ENCODE results near the gene SAT2.
A peak's percentile ranks its signal among the peaks of the same experiment; 100 is the strongest.

Gene SAT2

DNA sequence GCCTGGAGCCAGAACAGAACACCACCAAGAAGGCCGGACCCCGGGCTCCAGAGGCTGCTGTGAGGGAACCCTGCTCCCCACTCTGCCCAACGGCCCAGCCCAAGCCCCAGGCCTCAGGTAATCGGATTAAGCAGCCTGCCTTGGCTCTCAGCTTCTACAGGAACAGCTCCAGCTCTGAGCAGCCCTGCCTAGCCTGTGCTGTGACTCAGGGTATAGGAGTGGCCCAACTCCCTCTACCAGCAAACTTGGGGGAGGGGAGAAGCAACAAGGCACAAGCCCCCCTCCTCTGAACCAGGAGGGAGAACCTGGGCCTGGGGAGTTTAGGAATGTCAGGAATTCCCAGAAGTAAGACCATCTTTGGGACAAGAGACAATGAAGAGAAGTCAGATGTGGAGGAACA lies 36.9 kb downstream of the SAT2 start:
- no peak for DNase-seq (ENCODE audit: low read depth)

DNA sequence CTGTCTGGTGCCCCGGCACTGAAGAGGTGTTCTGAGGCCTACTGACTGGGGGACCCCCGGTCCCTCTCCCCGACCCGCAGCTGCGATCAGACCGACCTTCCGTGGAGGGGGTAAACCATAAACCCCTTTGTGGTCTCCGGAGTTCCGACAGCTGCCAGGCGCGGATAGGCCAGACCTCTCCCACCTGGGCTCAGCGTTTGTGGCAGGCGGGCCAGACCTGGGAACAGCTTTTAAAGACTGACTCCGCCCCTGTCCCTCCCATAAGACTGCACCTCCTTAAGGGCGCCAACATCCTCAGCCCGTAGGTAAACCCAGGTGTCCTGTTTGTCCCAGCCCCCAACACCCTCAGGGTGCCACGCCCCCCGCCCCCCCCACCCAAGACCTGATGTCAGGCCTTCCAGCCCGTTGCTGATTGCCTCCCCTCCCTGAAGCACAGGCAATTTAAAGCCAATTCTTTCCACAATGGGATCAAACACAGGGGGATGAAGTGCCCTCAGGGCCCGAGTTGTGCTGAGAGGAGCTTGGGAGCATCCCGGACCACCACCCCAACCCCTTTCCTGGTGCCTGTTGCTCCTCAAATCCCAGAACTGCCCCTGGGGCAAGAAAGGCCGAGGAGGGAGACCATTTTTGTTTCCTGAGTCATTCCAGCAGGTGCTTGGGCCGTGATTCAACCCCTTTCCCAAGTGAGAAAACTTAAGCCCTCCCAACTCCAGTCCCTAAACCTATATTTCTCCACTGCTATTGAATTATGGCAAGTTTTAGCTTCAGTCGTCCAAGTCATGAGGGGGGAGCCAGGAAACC lies 37.5 kb downstream of the SAT2 start, which contains the start of gene SOX15:
TSS of gene SOX15 (minus strand) at position 204 of the 801 bp plus-strand sequence. CDS start 418 bp downstream, outside the sequence.
- no peak for DNase-seq (ENCODE audit: low read depth)

DNA sequence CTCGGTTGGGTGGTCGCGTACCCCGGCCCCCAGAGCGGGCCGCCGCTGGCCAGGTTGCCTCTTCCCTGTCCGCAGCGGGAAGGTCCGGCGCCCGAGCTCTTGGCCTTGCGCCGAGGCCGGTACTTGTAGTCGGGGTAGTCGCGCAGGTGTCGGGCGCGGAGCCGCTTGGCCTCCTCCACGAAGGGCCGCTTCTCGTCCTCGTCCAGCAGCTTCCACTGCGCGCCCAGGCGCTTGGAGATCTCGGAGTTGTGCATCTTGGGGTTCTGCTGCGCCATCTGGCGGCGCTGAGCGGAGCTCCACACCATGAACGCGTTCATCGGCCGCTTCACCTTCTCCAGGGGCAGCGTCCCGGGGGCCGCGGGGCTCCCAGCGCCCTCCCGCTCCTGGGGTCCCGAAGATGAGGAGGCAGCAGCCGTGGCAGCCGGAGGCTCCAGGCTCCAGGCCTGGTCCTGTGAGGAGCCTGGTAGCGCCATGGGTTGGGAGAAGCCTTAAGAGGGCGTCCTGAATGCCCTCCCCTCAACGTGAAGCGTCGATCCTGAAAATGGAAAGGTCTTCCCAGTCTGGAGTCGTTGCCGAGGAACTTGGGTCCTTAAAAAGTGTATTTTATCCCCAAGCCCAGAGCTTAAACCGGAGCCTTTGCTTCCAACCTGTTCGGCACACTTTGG lies 38.3 kb downstream of the SAT2 start:
- DNase-seq (ENCODE audit: low read depth), result peak; percentile 49

DNA sequence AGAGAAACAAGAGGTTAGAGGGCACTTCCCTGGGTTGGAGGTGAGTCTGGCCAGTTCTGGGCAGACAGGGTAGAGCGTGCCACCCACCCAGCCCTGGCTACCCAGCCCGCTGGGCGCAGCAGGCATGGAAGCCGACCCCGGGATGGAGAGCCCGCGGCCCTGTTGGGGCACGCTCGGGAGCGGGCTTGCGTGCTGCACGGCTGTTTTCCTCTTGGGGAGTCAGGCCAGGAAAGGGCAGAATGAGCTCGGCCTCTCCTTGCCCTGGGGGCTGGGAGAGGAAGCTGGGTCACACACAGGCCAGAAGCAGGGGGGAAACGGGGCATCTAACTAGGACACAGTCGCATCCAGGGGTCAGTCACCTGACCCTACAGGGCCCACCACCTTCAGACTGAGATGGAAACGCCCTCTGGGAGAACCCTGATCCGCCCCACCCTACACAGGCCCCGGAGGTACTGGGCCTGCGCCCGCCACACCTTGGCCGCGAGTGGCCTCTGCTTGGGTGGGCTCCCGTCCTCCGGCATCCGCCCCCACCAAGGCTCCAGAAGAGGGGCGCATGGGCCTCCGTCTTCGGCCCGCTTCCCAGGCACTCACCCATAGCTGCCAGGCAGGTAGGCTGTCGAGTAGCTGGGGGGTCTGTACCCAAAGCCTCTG lies 38.9 kb downstream of the SAT2 start:
- no peak for DNase-seq (ENCODE audit: low read depth)

DNA sequence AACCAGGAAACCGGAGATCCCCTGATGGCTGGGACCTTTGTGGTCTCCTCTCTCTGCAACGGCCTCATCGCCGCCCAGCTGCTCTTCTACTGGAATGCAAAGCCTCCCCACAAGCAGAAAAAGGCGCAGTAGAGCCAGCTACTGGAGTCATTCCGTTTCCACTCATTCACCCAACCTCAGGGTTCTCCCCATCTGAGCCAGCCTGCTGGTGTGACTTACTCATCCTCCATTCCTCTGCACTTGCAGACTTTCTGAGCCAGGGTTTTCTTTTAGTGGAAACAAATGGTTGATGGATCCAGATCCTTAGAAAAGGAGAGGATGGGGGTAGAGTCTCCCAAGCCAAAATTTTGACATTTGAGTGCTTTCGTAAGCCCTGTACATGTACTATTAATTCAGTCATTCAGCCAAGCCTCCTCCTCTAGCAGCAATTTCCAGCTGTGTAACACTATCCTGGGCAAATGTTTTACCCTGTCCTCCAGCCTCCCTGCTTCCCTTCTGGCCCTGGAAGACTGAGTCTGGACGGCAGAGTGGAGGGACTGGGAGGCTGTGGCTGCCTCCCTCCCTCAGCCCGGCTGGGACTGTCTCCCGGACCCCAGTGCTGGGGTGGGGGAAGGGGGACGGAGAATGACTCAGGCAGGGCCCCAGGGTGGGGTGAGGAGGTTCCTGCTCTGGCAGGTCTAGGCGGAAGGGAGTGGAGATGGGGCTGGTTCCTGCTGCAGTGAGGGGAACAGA lies 40.0 kb downstream of the SAT2 start:
- no peak for DNase-seq (ENCODE audit: low read depth)

DNA sequence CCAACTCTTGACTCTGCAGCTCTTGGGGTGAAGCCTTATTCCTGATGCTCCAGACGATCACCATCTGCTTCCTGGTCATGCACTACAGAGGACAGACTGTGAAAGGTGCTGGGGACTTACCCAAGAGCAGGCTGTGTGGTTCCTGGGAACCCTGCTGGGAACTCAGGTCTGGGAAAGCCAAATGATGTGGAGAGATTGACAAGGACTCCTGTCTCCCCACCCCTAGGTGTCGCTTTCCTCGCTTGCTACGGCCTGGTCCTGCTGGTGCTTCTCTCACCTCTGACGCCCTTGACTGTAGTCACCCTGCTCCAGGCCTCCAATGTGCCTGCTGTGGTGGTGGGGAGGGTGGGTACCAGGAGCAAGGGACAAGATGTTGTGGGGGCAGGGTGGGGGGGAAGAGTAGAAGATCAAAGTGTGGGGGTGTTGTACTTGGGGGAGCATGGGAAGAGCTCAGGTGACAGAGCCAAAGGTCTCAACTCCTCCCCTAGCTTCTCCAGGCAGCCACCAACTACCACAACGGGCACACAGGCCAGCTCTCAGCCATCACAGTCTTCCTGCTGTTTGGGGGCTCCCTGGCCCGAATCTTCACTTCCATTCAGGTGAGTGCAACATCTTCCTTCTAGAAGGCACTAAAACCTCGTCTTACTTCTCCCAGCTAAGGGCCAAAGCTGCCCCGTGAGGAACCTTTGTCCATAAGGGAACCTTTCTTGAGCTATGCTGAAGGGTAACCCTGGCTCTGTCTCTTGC lies 40.8 kb downstream of the SAT2 start:
- DNase-seq (ENCODE audit: low read depth), result no peak

DNA sequence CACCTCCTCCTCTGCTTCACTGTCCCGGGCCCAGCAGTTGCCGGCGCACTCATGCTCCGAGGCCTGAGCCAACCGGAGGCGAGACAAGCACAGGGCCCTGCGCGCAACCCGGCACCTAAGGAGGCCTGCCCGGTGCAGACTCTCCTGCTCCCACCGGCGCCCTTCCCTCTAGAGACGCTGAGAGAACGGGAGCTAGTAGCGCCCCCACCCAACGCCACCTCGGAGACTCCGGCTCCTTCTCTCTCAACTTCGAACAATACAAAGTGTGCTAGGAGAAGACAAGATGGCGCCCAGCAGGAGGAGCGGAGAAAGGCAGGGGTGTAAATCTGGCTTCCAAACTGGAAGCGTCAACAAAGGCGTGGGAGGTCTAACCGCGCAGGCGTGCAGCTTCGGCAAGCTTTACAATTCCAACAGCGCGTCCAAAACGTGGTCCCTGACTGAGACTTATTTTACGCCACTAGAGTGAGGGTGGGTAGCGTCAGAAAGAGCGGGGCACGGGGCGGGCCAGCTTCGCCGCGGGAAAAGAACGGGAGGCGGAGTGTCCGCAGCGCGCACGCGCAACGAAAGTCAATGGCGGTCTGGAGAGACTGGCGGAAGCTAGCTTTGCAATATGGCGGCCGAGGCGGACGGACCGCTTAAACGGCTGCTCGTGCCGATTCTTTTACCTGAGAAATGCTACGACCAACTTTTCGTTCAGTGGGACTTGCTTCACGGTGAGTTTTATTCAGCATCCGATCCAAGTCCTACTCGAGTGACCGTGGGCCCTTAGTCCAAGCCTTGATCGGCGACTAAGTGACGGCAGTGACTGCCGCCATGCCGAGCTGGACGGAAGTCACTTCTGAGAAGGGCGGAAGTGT lies 44.1 kb downstream of the SAT2 start, which contains the start of gene MPDU1:
TSS of gene MPDU1 (plus strand) at position 600 of the 857 bp plus-strand sequence. CDS start at position 611, 11 bp downstream.
- peak; percentile 90 for DNase-seq (ENCODE audit: low read depth)

DNA sequence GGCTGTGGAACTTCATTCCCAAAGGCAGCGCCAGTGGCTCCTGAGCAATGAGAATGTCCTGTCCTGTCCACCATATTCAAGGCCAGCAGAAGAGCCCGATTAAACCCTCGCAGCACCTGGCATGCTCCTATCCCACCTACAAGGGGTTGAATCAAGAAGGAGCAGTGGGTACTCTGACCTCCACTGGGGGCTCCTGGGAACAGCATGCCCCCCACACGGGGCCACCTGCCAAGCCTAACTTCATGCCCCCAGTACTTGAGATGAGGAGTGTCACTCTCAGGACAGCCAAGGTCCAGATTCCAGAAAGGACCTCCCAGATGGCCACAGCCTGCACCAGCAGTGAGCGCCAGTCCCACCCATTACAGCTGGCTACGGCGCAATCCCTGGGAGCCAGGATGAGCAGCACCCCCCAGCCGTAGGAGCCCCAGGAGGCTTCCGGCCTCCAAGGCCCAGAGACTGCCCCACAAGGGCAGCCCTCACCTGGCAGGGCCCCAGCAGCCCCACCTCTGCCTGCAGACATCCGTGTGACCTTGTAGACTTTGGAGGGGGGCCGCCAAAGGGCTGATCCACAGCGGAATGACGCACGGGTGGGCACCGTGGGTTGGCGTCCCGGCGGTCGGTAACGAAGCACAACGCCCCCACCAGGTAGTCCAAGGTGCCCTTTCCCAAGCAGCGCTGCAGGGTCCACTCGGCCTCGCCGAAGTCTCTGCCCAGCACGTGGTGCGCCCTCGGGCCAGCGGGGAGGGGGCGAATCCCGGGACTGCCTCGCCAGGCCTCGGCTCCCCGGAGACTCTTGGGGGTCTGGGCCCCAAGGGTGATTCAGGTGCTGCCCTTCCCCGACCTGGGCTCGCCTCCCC lies 45.0 kb downstream of the SAT2 start:
- no peak for DNase-seq (ENCODE audit: low read depth)

DNA sequence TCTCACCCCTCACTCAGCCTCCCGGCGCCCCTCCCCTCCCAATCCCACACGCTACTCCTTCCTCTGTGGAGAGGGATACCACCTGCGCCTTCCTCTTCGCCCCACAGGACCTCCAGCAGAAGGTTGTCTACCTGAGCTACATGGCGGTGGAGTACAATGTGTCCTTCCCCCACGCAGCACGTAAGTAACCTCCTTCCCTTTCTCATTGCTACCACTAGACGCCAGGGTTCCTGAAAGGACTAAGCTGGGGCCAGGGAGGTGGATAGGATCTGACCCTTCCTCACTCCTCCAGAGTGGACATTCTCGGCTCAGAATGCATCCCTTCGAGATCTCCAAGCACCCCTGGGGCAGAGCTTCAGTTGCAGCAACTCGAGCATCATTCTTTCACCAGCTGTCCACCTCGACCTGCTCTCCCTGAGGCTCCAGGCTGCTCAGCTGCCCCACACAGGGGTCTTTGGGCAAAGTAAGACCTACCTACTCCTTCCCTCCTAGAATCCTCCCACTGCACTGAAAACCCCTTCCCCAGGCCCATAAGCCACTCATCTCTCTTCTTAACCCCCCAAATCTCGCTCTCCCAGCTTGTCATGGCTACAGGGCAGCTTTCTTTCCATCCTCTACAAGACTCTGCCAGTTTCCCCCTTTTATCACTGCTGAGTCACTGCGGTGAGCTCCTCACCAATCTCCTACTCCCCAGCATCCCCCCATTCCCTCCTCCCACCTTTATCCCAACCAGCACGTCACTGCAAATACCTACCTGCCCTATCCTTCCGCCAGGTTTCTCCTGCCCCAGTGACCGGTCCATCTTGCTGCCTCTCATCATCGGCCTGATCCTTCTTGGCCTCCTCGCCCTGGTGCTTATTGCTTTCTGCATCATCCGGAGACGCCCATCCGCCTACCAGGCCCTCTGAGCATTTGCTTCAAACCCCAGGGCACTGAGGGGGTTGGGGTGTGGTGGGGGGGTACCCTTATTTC lies 46.7 kb downstream of the SAT2 start:
- no peak for DNase-seq (ENCODE audit: low read depth)

DNA sequence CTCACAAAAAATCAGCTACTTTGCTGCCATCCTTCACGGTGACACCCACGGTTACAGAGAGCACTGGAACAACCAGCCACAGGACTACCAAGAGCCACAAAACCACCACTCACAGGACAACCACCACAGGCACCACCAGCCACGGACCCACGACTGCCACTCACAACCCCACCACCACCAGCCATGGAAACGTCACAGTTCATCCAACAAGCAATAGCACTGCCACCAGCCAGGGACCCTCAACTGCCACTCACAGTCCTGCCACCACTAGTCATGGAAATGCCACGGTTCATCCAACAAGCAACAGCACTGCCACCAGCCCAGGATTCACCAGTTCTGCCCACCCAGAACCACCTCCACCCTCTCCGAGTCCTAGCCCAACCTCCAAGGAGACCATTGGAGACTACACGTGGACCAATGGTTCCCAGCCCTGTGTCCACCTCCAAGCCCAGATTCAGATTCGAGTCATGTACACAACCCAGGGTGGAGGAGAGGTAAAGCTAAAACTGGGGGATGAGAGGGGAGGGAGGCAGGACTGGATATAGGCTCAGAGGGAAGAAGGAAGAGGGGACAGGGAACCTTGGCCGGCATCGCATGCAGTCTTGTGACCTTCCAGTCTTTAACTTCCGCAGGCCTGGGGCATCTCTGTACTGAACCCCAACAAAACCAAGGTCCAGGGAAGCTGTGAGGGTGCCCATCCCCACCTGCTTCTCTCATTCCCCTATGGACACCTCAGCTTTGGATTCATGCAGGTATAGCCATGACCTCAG lies 47.6 kb downstream of the SAT2 start:
- no peak for DNase-seq (ENCODE audit: low read depth)

DNA sequence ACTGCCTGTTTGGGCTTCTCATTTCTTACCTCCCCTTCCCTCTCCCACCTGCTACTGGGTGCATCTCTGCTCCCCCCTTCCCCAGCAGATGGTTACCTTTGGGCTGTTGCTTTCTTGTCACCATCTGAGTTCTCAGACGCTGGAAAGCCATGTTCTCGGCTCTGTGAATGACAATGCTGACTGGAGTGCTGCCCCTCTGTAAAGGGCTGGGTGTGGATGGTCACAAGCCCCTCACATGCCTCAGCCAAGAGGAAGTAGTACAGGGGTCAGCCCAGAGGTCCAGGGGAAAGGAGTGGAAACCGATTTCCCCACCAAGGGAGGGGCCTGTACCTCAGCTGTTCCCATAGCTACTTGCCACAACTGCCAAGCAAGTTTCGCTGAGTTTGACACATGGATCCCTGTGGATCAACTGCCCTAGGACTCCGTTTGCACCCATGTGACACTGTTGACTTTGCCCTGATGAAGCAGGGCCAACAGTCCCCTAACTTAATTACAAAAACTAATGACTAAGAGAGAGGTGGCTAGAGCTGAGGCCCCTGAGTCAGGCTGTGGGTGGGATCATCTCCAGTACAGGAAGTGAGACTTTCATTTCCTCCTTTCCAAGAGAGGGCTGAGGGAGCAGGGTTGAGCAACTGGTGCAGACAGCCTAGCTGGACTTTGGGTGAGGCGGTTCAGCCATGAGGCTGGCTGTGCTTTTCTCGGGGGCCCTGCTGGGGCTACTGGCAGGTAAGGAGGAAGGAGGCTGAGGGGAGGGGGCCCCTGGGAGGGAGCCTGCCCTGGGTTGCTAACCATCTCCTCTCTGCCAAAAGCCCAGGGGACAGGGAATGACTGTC lies 48.4 kb downstream of the SAT2 start, which contains the start of gene CD68:
TSS of gene CD68 (plus strand) at position 638 of the 833 bp plus-strand sequence. CDS start at position 678, 40 bp downstream.
- peak; percentile 45 for DNase-seq (ENCODE audit: low read depth)

DNA sequence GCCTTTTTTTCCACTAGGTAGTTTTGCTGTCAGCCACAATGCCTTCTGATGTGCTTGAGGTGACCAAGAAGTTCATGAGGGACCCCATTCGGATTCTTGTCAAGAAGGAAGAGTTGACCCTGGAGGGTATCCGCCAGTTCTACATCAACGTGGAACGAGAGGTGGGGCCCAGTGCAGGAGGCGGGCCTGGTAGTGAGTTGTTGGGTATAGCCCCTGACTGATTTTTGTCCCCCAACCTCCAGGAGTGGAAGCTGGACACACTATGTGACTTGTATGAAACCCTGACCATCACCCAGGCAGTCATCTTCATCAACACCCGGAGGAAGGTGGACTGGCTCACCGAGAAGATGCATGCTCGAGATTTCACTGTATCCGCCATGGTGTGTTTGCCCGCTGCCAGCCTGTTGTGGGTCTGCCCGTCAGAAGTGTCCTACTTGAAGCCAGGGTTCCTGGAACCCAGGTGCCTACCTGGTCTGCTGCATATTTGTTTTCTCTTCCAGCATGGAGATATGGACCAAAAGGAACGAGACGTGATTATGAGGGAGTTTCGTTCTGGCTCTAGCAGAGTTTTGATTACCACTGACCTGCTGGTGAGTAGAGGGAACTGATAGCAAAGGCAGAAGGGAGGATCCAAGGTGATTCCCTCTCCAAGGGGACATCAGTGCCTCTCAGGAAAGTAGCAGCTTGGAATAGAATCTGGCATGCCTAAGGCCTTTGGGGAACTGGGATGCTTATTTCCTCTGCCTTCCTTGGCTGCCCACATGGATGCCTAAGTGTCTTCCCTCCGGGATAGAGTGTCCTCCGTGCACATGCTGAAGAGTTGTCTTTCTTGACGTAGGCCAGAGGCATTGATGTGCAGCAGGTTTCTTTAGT lies 50.1 kb downstream of the SAT2 start:
- no peak for DNase-seq (ENCODE audit: low read depth)

DNA sequence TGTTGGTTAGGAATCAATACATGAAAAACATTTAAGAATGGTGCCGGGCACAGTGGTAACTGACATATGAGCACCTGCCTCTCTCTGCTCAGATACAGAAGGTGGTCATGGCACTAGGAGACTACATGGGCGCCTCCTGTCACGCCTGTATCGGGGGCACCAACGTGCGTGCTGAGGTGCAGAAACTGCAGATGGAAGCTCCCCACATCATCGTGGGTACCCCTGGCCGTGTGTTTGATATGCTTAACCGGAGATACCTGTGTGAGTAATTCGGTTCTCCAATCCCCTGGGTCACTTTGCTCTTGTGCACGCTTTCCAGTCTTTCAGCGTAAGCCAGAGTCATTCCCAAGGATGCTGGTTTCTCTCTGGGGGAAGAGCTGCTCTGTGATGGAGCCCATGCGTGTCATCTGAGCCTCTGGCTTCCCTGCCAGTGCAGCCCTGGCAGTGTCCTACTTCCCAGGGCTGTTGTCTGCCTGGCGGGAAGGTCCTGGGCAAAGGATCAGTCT lies 51.1 kb downstream of the SAT2 start:
- DNase-seq (ENCODE audit: low read depth), result no peak
